Hematopoietic multipotent progenitor cell (in vitro differentiated cells): ENCODE results near the gene SSTR3. TPM values are rescaled to one million over a fixed set of nuclear protein-coding genes. Genes with fewer than 3 reads are reported as not detected.
"Not testable (repeated sequence)": the region's sequence is repeated elsewhere in the genome, so short reads cannot be mapped to it uniquely, and the experiment has no call there.

Source experiments
- DNase-seq, 3 donors: peaks; one replicate each; pipeline ENCODE4 v3.0.0-alpha.2; 2011 to 2015; ENCODE audit warnings: low read depth in 2 of 3, low spot score in 2 of 3
- total RNA-seq: library from RNA; depleted of rRNA; stranded (reverse); fragments of >200 nt; gene quantifications from one replicate; pipeline ENCODE4 v1.2.3, GENCODE V29; 2012

SSTR3 gene
- total RNA-seq = under 0.01 TPM

DNA sequence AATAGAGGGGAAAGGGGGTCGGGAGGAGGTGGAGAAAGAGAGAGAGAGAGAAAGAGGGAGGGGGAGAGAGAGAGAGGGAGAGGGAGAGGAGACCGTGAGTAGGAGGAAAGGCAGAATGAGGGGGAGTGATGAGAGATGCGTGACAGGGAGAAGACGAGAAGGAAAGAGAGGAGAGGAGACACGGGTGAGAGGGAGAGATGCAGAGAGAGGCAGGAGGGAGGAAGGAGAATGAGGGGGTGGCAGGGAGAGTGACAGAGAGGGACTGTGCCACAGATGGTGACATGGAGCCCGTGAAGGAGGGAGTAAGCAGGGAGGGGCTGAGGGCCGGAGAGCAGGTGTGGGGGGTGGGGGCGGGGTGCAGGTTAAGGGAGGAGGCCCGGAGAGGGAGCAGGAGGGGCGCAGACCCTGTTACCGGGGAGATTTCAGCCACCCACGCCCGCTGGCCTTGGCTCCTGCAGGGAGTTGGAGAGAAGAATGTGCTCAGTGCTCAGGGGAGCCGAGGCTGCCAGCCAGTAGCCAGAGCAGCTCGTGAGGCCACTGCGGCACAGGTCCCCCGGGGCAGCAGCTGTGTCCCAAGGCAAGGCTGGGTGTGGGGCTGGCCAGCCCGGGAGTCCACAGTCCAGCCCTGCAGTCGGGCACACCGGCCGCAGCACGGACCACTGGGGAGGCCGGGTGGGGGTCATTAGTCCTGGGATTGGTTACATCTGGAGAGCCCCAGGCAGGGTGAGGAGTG, at the start of gene SSTR3:
Gene SSTR3 (minus strand): TSS at position 304 of the 733 bp plus-strand sequence. CDS start 4,674 bp downstream, outside the sequence.
- DNase-seq = no peak

DNA sequence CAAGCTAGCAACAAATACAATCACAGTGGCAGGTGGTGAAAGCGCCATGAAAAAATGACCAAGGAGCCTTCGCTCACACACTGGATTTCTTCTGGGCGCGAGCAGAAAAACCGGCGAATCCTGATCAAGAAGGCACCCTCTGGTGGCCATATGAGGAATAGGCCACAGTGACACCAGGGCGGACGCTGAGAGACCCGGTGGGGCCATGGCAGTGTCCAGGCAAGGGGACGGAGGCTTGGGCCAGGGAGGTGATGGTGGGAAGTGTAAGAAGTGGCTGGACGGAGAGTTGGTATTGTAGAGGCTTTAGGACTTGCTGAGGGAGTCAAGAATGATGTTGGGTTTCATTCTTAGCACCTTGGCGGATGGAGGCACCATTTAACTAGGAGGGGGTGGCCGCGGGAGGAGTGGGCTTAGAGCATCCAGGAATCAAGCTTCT, 48.6 kb upstream of the SSTR3 start:
- DNase-seq = peak in 1 of 3 donors; percentile 58

- DNase-seq = no peak
These were observed 48.0 kb upstream of the SSTR3 start for GRCh38 chr22:37260155-37260795.

DNA sequence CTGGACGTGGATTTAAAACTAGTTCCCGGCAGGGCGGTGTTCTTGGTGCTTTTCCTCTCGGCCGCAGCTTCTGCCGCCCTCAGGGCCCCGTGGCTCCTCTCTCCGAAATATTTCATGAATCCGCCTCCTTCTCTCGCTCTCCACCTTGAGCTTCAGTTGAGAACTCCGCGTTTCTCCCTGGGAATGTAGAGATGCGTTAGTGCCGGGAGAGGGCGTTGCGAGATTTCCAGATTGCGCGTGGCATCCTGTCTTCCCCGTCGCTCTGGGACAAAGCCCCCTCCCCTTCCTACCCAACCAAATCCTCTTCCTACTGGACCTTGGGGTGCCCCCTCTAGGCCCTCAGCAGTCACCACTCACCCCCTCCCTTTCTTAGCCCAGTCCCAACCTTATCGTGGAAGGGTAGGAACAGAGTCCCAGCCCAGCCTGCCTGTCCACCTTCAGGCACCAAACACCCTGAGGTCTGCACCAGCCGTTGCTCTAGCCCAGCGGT, 47.3 kb upstream of the SSTR3 start:
- peak in 2 of 3 donors; percentile 49 to 66 for DNase-seq

DNA sequence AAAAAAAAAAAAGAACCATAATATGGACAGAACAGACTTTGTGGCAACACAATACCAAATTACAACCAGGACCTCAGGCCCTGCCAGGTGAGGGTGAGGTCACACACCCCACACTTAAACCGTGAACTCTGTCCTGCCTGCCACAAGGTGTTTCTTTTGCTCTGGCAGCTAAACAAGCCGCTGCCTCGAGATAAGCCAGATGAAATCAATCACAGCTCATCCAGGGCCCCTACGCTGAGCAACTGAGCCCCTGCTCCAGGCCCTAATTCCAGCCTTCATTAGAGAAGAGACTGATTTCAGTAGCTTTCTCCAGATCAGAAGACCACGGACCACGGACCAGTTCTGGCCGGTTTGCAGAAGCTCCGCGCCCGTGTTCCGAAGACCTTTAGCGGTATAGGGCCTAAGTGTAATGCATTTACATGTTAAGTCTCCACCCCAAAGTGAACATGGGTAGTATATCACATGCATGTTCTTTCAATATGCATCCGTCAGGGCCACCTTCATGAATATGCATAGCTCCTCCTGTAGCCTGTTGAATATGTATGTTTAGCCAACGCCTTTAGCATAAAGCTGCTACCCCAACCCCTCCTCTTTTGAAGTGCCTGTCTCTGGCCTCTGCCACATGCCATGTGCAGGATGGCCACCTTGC, 46.6 kb upstream of the SSTR3 start:
- no peak for DNase-seq

- DNase-seq = no peak
These were observed 45.9 kb upstream of the SSTR3 start for GRCh38 chr22:37258005-37258752.

GRCh38 chr22:37256075-37256726, 43.9 kb upstream of the SSTR3 start:
- DNase-seq = no peak

DNA sequence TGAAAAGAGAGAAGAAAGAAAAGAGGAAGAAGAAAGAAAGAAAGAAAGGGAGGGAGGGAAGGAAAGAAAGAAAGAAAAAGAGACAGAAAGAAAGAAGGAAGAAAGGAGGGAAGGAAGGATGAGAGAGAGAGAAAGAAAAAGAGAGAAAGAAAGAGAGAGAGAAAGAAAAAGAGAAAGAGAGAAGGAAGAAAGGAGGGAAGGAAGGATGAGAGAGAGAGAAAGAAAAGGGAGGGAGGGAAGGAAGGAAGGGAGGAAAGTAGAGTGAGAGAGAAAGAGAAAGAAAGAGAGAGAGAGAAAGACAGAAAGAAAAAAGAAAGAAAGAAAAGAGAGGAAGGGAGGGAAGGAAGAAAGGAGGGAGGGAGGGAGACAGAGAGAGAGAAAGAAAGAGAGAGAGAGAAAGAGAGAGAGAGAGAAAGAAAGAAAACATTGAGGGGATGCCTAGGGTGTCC, 43.3 kb upstream of the SSTR3 start:
- DNase-seq = no peak

DNA sequence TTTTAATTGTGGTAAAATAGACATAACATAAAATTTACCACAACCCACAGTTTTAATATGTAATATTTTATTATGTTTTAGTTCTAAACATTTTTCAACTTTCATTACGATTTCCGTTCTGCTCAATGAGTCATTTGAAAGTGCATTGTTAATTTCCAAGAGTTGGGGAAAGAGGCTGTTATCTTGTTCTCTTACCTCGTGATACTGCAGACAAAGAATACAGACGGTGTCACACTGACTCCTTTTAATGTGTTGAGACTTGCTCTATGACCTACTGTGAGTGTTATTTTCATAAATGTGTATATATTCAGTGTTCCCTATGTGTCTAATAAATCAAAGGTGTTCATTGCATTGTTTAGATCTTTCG, 42.6 kb upstream of the SSTR3 start:
- no peak for DNase-seq

GRCh38 chr22:37254209-37254866, 42.1 kb upstream of the SSTR3 start:
- DNase-seq = no peak

DNA sequence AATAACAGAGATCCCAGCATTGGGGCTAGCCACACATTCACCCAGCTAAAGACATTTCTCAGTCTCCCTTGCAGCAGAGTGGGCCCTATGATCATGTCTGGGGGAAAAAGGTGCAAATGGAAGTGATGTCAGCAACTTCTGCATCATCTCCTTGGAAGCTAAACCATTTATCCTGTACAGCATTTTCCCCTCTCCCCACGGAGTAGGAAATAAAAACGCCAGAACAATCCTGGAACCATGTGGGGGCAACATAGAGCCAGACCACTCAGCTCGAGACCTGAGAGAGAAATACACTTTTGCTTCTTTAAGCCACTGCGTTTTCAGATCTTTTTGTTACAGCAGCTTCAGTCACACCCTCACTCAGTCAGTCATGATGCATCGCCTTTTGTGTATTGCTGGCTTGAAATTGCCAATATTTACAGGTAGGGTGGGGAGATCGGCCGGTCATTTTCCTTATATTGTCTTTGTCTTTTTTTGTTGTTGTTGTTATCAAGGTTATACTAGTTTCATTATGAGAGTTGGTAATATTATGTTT, 40.9 kb upstream of the SSTR3 start:
- DNase-seq = no peak

DNA sequence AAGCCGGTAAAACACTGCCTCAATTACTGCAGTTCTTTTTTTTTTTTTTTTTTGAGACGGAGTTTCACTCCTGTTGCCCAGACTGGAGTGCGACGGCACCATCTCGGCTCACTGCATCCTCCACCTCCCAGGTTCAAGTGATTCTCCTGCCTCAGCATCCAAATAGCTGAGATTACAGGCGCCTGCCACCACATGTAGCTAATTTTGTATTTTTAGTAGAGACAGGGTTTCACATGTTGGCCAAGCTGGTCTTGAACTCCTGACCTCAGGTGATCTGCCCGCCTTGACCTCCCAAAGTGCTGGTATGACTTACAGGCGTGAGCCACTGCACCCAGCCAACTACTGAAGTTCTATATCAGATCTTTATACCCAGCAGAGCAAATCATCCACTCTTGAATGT, 39.6 kb upstream of the SSTR3 start:
- not testable (repeated sequence) for DNase-seq

DNA sequence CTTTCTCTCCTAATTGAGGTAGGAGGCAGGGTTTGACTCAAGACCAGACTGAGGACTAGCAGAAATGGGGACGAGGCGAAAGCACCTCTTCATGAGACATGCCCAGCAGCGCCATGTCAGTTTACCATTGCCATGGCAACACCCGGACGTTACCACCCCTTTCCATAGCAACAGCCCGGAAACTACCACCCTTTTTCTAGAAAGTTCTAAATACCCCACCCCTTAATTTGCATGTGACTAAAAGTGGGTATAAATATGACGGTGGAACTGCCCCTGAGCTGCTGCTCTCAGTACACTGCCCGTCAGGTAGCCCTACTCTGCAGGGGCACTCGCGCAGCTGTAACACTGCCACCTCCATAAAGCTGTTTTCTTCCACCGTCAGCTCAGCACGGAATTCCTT, 37.7 kb upstream of the SSTR3 start:
- no peak for DNase-seq

- no peak for DNase-seq
These were observed 36.0 kb upstream of the SSTR3 start for GRCh38 chr22:37248251-37248650.

DNA sequence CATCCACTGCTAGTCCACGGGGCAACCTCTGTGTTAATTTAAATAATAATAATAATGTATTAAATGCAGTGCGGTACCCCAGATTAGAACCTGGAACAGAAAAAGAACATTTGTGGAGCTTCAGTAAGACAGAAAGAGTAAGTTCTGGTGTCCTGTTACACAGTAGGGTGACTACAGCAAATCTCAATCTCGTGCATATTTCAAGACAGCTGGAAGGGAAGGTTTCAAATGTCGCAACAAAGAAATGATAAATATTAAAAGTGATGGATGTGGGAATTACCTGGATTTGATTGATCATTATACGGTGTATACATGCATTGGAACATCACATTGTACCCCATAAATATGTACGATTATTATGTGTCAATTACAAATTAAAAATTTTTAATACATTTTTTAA, 33.5 kb upstream of the SSTR3 start:
- no peak for DNase-seq

GRCh38 chr22:37244922-37245722, 32.8 kb upstream of the SSTR3 start:
- peak in 1 of 3 donors; percentile 37 for DNase-seq

GRCh38 chr22:37244114-37244921, 32.0 kb upstream of the SSTR3 start, which contains the start of gene RAC2:
TSS of gene RAC2 (minus strand) at chr22:37244269. CDS start at chr22:37244148, 121 bp downstream.
- peak in 2 of 3 donors; percentile 95 to 96 for DNase-seq
